Kidney (tissue), 14 donors: Measurements from ENCODE around the gene ZNF547. TPM values are rescaled to one million over a fixed set of nuclear protein-coding genes. Genes with fewer than 3 reads are reported as not detected.

ENCODE experiments used
- DNase-seq, 5 donors: peaks; one replicate each; pipeline ENCODE4 v3.0.0-alpha.2; 2013 to 2020
- FAIRE-seq: peaks from 2 replicates; lab custom pipeline; 2012; peaks lifted over from hg19 to GRCh38; lab: Jason Lieb, UNC
- H3K27ac ChIP-seq, 2 donors: one replicate each; pipeline ENCODE4 v1.7.0; 2013; ENCODE audit warnings: low read depth in 2 of 2, low read length in 2 of 2, inconsistent platforms in 1 of 2
- H3K27me3 ChIP-seq: one replicate; pipeline ENCODE4 v1.7.1; 2013; ENCODE audit warnings: low read length, inconsistent platforms; ENCODE audit not compliant: control insufficient read depth, insufficient read depth
- H3K36me3 ChIP-seq, 3 donors: one replicate each; pipeline versions ENCODE4 v1.7.0 to v1.7.1; 2013; ENCODE audit warnings: low read length in 3 of 3, control low read depth in 1 of 3, inconsistent platforms in 1 of 3; ENCODE audit not compliant: insufficient read depth in 3 of 3, control insufficient read depth in 2 of 3
- H3K4me1 ChIP-seq, 3 donors: one replicate each; pipeline versions ENCODE4 v1.7.0 to v1.7.1; 2013; ENCODE audit warnings: low read length in 3 of 3, inconsistent platforms in 1 of 3, low read depth in 1 of 3; ENCODE audit not compliant: control insufficient read depth in 2 of 3, insufficient read depth in 2 of 3
- H3K4me3 ChIP-seq, 3 donors: one replicate each; pipeline versions ENCODE4 v1.7.0 to v1.8.1; 2013; ENCODE audit warnings: low read length in 3 of 3, control low read depth in 1 of 3, inconsistent platforms in 1 of 3
- H3K9ac ChIP-seq, 3 donors: one replicate each; pipeline versions ENCODE4 v1.7.0 to v1.7.1; 2013; ENCODE audit warnings: low read length in 3 of 3, control low read depth in 1 of 3, inconsistent platforms in 1 of 3
- H3K9me3 ChIP-seq, 3 donors: one replicate each; pipeline versions ENCODE4 v1.7.0 to v1.7.1; 2013; ENCODE audit warnings: low read length in 3 of 3, control low read depth in 1 of 3, inconsistent platforms in 1 of 3; ENCODE audit not compliant: control insufficient read depth in 2 of 3, insufficient read depth in 1 of 3
- intact Hi-C: fragments of 100-400 bp; cut with DNase I; formaldehyde crosslinking; loops from one replicate; pipeline ENCODE4 v1.11.1; 2022
- polyA plus RNA-seq: library from polyadenylated mRNA; stranded (reverse); fragments of 350-450 nt; fragmentation: Illumina TruSeq; extraction: RNeasy Lipid Tissue Mini Kit (QIAGEN cat#74804); gene quantifications from one replicate; pipeline ENCODE4 v1.2.3, GENCODE V29; 2014; ENCODE audit warnings: low read depth, low replicate concordance; ENCODE audit not compliant: insufficient read depth
- total RNA-seq: library from RNA; stranded (reverse); fragmentation: NEBNext Ultra II Directional; extraction: Animal tissue kit (Norgen Biotek cat#: 25700); gene quantifications from one replicate; pipeline ENCODE4 v1.2.1, GENCODE V29; 2021
- TF ChIP-seq, protein P1 (sequence below): IDR thresholded peaks from 3 replicates; pipeline ENCODE4 v1.5.1; 2012; ENCODE audit warnings: mild to moderate bottlenecking, moderate library complexity, borderline replicate concordance; ENCODE audit not compliant: insufficient read depth; ENCODE audit errors: extremely low read depth
- donor health status: control.
- donor health status: control.
- donor health status: control.
- donor health status: control.
- donor health status: control.
- donor health status: DM: yes; HTN: yes; CAD: no.
- donor health status: Normal renal cell carcinoma (clear cell type).

The ZNF547 gene
- total and polyA plus RNA-seq, 2 donors from 2014 or later = 1.3 to 4.1 TPM

DNA sequence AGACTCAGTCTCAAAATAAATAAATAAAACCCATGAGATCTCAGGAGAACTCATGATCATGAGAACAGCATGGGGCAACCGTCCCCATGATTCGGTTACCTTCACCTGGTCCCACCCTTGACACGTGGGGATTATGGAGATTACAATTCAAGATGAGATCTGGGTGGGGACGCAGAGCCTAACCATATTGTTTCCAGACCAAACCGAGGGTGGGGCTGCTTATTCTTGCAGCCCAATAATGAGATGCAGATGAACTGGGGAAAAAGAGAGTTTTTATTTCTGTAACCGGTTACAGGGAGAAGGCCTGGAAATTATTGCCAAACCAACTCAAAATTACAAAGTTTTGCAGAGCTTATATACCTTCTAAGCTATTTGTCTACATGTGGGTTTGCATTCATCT is 12.8 kb downstream of the ZNF547 start:
- TF ChIP-seq, protein P1, sequence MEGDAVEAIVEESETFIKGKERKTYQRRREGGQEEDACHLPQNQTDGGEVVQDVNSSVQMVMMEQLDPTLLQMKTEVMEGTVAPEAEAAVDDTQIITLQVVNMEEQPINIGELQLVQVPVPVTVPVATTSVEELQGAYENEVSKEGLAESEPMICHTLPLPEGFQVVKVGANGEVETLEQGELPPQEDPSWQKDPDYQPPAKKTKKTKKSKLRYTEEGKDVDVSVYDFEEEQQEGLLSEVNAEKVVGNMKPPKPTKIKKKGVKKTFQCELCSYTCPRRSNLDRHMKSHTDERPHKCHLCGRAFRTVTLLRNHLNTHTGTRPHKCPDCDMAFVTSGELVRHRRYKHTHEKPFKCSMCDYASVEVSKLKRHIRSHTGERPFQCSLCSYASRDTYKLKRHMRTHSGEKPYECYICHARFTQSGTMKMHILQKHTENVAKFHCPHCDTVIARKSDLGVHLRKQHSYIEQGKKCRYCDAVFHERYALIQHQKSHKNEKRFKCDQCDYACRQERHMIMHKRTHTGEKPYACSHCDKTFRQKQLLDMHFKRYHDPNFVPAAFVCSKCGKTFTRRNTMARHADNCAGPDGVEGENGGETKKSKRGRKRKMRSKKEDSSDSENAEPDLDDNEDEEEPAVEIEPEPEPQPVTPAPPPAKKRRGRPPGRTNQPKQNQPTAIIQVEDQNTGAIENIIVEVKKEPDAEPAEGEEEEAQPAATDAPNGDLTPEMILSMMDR = no peak
- Histone ChIP-seq H3K27ac (no peak overlapping the region), H3K27me3 (no peaks in the 10 kb centered on the region), H3K4me1 (no peaks in the 10 kb centered on the region), H3K9ac (no peak overlapping the region), H3K36me3 (peaks cover 13 to 36% (median 19%) of the 10 kb centered on the region in 3 donors), H3K4me3 (no peak overlapping the region), H3K9me3 (peaks cover 0 to 19% (median 13%) of the 10 kb centered on the region in 3 donors)
- no peak for DNase-seq
- FAIRE-seq = no peak
- intact Hi-C loops = no loop called here

GRCh38 chr19:57377498-57378146 is 14.3 kb downstream of the ZNF547 start:
- no peak overlapping the region for H3K9ac ChIP-seq
- no peaks in the 10 kb centered on the region for H3K27me3 ChIP-seq
- DNase-seq = no peak
- no peak overlapping the region for H3K4me3 ChIP-seq
- FAIRE-seq = no peak
- H3K4me1 ChIP-seq = no peaks in the 10 kb centered on the region
- H3K27ac ChIP-seq = no peak overlapping the region
- peaks cover 0 to 19% (median 13%) of the 10 kb centered on the region in 3 donors for H3K9me3 ChIP-seq
- peaks cover 8 to 24% (median 17%) of the 10 kb centered on the region in 3 donors for H3K36me3 ChIP-seq
- TF ChIP-seq, protein P1 = no peak
- intact Hi-C loops = no loop called here

DNA sequence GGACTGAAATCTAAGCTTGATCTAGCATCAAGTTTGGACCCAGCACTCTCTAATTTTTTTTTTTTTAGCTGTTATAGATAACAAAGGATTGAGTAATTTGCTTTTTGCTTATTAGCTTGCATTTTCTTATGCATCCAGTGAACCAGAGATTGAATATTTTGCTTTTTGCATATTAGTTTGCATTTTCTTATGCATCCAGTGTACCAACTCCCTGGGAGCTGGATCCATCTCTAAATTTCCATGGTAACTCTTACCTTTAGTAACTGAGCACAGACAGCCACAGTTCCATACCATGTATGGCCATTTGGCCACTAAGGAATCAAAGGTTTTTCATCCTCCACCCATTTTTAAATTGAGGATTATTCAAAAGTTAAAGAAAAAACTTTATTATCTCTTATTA is 17.6 kb downstream of the ZNF547 start:
- Histone ChIP-seq H3K27me3 (no peaks in the 10 kb centered on the region), H3K9ac (no peak overlapping the region), H3K4me3 (no peak overlapping the region), H3K36me3 (peaks cover 8 to 17% (median 9%) of the 10 kb centered on the region in 3 donors), H3K9me3 (peaks cover 0 to 19% (median 13%) of the 10 kb centered on the region in 3 donors), H3K4me1 (no peaks in the 10 kb centered on the region), H3K27ac (no peak overlapping the region)
- TF ChIP-seq, protein P1 = no peak
- intact Hi-C loops = no loop called here
- FAIRE-seq = no peak
- DNase-seq = no peak
